Stimulated activated CD4-positive, alpha-beta T cell treated with anti-CD3 and anti-CD28 coated beads, TNF-alpha, amount 100 ng/mL, for 4 hours (primary cell): Measurements from ENCODE around the gene SH2D4B.

Experiments
- DNase-seq, 3 experiments: peaks; one replicate each; pipeline ENCODE4 v3.0.0-alpha.2; 2020; ENCODE audit warnings: low read depth in 3 of 3

Gene SH2D4B

GRCh38 chr10:80686734-80687475, 149.2 kb downstream of the SH2D4B start:
- no peak for DNase-seq

DNA sequence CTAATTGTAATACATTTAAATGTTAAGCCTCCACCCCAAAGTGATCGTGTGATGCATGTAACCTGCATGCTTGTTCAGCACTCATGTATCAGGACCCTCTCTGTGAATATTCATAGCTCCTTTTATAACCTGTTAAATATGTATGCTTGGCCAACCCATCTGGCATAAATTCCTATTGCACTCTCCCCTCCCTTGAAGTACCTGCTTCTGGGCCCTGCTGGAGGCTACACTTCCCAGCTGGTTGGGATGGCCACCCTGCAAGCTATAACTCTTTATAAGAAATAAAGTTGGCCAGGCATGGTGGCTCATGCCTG, 149.7 kb downstream of the SH2D4B start:
- DNase-seq: no peak

GRCh38 chr10:80690434-80690833, 152.7 kb downstream of the SH2D4B start:
- no peak for DNase-seq

DNA sequence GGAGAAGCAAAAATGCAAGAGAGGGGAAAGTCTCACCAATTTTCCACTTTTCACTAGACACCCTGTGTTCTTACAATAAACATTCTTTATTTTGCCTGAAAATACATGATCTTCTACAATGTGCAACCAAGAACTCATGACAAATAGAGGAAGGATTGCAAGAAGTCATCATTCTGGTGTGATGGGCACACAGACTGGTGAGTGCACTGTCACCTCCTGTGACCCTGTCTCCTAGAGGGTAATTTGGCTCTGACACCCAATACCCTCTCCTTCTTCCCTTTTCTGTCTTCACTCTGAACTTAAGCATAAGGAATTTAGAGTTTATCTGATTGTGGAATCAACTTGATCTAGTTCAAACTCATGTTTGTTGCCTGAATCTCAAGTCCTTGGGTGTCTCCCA, 153.7 kb downstream of the SH2D4B start:
- DNase-seq: no peak

DNA sequence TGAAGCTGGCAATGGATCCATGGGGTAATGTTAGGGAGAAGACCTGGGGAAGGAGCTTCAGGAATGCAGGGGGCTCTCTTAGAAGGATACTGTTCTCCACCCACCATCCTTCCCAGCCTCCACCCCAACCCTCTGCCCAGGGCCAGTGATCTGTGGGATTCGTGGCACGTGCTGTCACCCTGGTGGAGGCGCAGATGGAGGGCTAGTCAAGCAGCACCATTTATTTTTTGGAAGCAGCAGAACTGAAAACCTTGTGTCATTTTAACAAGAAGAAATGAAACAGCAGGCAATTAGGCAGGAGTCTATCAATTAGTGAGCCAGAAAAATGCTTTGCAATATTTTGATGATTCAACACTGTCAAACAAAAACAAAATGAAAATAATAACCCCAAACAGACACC, 155.9 kb downstream of the SH2D4B start:
- no peak for DNase-seq

DNA sequence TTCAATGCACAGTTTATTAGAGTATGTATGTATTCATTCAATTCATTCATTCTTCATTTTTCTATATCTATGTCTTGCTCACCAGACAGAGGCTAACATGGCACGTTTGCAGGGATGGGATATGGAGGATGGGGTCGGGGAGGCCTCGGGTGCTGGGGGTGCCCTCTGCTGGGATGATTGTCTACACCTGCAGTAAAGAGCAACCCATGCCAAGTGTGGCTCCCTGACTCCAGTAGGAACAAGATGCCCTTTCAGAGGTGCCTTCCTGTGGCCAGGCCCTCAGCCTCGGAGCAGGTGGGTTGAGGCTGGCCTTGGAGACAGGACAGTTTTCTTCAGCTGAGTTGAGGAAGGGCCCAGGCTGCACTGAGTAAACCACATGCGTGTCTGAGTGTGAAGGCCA, 157.2 kb downstream of the SH2D4B start:
- DNase-seq: no peak
